ENCODE results near the gene GABRG3.

GRCh38 chr15:27254801-27255200 is 283.8 kb downstream of the GABRG3 start:
- TF ChIP-seq POLR2AphosphoS5 (IDR thresholded peaks at IDR 0.05) (no peak), CTCF (IDR thresholded peaks at IDR 0.05) (no peak)

All from breast epithelium (tissue), 3 donors.